HFFc6 (cell line): ENCODE results near the gene PALB2. TPM values are rescaled to one million over a fixed set of nuclear protein-coding genes. Genes with fewer than 3 reads are reported as not detected.

Experiments used
- DNase-seq: peaks from one replicate; pipeline ENCODE4 v3.0.0-alpha.2; 2018
- H3K27ac Mint-ChIP-seq: 2 replicates; pipeline ENCODE4 v1.8.0; 2020; ENCODE audit warnings: mild to moderate bottlenecking, mixed read lengths
- H3K27me3 Mint-ChIP-seq: 2 replicates; pipeline ENCODE4 v1.8.0; 2021; ENCODE audit warnings: mild to moderate bottlenecking, moderate library complexity, mixed read lengths; ENCODE audit not compliant: insufficient read depth
- H3K36me3 Mint-ChIP-seq: 2 replicates; pipeline ENCODE4 v1.8.0; 2021; ENCODE audit warnings: low read depth, mixed read lengths
- H3K4me1 Mint-ChIP-seq: 2 replicates; pipeline ENCODE4 v1.8.0; 2020; ENCODE audit warnings: low read depth, mixed read lengths
- H3K4me3 Mint-ChIP-seq: 2 replicates; pipeline ENCODE4 v1.8.0; 2020; ENCODE audit warnings: mild to moderate bottlenecking, moderate library complexity, mixed read lengths
- H3K9me3 Mint-ChIP-seq: 2 replicates; pipeline ENCODE4 v1.8.0; 2020; ENCODE audit warnings: mild to moderate bottlenecking, mixed read lengths
- total RNA-seq, 6 experiments: library from RNA; stranded (reverse); fragmentation: NEBNext Ultra II Directional; extraction: Animal tissue kit (Norgen Biotek cat#: 25700); gene quantifications; 2 replicates in 1 of 6; 3 replicates in 5 of 6; pipeline ENCODE4 v1.2.3, GENCODE V29; 2021
- TF ChIP-seq, protein P1 (sequence below): fragments of 200-600 bp; sonication (generic); IDR thresholded peaks from 2 replicates; pipeline ENCODE4 v1.5.0; 2021; ENCODE audit warnings: antibody characterized with exemption, mild to moderate bottlenecking

Gene PALB2
- total RNA-seq, 6 experiments from 2014 or later: 10.5 to 13.9 (median 12.2) TPM

DNA sequence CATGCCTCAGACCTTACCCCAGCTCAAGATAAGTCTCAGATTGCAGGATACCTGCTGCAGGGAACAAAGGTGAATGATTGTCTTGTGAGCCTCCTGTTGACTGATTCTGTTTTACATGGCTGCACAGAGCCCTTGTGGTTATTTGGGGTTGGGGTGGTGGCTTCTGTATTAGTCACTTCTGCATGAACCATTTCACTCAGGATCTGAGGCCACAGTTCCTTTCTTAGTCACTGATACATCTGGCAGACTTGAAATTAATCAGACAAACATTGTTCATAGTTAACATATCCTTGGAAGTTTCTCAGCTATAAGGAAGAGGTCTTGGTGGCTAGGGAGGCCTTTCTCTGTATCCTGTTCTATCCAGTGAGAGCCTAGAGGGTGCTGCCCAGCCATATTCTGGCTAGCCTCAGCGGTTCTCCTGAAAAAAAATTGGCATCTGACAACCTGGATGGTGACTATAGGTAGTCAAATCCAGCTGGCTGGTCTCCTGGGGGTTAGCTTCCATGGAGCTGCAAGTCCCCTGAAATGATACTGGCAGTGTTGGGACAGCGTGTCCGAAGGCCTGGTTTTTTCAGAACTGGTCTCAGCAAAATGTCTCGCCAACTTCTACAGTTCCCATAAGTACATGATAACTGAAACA, 29.1 kb upstream of the PALB2 start:
- TF ChIP-seq, protein P1, sequence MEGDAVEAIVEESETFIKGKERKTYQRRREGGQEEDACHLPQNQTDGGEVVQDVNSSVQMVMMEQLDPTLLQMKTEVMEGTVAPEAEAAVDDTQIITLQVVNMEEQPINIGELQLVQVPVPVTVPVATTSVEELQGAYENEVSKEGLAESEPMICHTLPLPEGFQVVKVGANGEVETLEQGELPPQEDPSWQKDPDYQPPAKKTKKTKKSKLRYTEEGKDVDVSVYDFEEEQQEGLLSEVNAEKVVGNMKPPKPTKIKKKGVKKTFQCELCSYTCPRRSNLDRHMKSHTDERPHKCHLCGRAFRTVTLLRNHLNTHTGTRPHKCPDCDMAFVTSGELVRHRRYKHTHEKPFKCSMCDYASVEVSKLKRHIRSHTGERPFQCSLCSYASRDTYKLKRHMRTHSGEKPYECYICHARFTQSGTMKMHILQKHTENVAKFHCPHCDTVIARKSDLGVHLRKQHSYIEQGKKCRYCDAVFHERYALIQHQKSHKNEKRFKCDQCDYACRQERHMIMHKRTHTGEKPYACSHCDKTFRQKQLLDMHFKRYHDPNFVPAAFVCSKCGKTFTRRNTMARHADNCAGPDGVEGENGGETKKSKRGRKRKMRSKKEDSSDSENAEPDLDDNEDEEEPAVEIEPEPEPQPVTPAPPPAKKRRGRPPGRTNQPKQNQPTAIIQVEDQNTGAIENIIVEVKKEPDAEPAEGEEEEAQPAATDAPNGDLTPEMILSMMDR: peak; percentile 5; the same call in 1 of the 2 replicates
- H3K4me3 Mint-ChIP-seq: peak overlapping the region; percentile 24; the same call in 1 of the 2 replicates
- H3K27me3 Mint-ChIP-seq: no peaks in the 10 kb centered on the region
- peak; percentile 82 for DNase-seq
- H3K9me3 Mint-ChIP-seq: no peaks in the 10 kb centered on the region
- H3K27ac Mint-ChIP-seq: peak overlapping the region; percentile 84
- peaks cover 37% of the 10 kb centered on the region for H3K4me1 Mint-ChIP-seq
- H3K36me3 Mint-ChIP-seq: peaks cover 38% of the 10 kb centered on the region

- H3K4me3 Mint-ChIP-seq: no peak overlapping the region
- TF ChIP-seq, protein P1: no peak
- H3K9me3 Mint-ChIP-seq: no peaks in the 10 kb centered on the region
- H3K27me3 Mint-ChIP-seq: no peaks in the 10 kb centered on the region
- peaks cover 38% of the 10 kb centered on the region for H3K4me1 Mint-ChIP-seq
- H3K27ac Mint-ChIP-seq: peak overlapping the region; percentile 84
- no peak for DNase-seq
- peaks cover 40% of the 10 kb centered on the region for H3K36me3 Mint-ChIP-seq
Observed at GRCh38 chr16:23668873-23669272, 27.8 kb upstream of the PALB2 start.

- no peak for DNase-seq
- no peak overlapping the region for H3K4me3 Mint-ChIP-seq
- H3K4me1 Mint-ChIP-seq: peaks cover 41% of the 10 kb centered on the region
- H3K9me3 Mint-ChIP-seq: no peaks in the 10 kb centered on the region
- no peaks in the 10 kb centered on the region for H3K27me3 Mint-ChIP-seq
- TF ChIP-seq, protein P1: no peak
- peaks cover 42% of the 10 kb centered on the region for H3K36me3 Mint-ChIP-seq
- peak overlapping the region; percentile 84; the same call in 1 of the 2 replicates for H3K27ac Mint-ChIP-seq
Observed at GRCh38 chr16:23668225-23668624, 27.1 kb upstream of the PALB2 start.

GRCh38 chr16:23667355-23667659, 26.2 kb upstream of the PALB2 start:
- Mint-ChIP-seq H3K9me3 (no peaks in the 10 kb centered on the region), H3K36me3 (peaks cover 48% of the 10 kb centered on the region), H3K4me3 (no peak overlapping the region), H3K27ac (no peak overlapping the region), H3K4me1 (peaks cover 41% of the 10 kb centered on the region), H3K27me3 (no peaks in the 10 kb centered on the region)
- DNase-seq: no peak
- TF ChIP-seq, protein P1: no peak

- H3K4me1 Mint-ChIP-seq: peaks cover 41% of the 10 kb centered on the region
Observed at GRCh38 chr16:23666571-23667354, 25.7 kb upstream of the PALB2 start.

More at GRCh38 chr16:23666571-23667354, 25.7 kb upstream of the PALB2 start:
- Mint-ChIP-seq H3K27me3 (no peaks in the 10 kb centered on the region), H3K9me3 (no peaks in the 10 kb centered on the region), H3K27ac (no peak overlapping the region), H3K4me3 (no peak overlapping the region), H3K36me3 (peaks cover 49% of the 10 kb centered on the region)
- TF ChIP-seq, protein P1: no peak
- no peak for DNase-seq
